GM23248 (cell line): Measurements from ENCODE around the gene MRPL33.

Experiments
- EZH2 ChIP-seq: fragments of 200-600 bp; sonication (generic); IDR thresholded peaks from 2 replicates; pipeline ENCODE4 v1.6.1; 2018; ENCODE audit warnings: antibody characterized with exemption, mild to moderate bottlenecking; ENCODE audit not compliant: insufficient read depth, poor library complexity, severe bottlenecking
- EZH2phosphoT487 ChIP-seq: fragments of 200-600 bp; sonication (generic); IDR thresholded peaks from 2 replicates; pipeline ENCODE4 v1.6.1; 2018; ENCODE audit warnings: antibody characterized with exemption, moderate library complexity, mild to moderate bottlenecking, low read depth; ENCODE audit not compliant: insufficient read depth

DNA sequence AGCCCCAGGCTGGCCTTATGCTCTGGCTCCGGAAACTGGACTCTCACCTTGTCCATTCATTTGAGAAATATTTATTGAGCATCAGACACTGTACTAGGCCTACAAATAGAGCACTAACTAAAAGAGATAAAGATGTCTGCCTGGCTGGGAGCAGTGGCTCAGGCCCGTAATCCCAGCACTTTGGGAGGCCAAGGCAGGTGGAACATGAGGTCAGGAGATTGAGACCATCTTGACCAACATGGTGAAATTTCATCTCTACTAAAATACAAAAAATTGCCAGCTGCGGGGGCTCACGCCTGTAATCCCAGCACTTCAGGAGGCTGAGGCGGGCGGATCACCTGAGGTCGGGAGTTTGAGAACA, 7.6 kb upstream of the MRPL33 start:
- TF ChIP-seq EZH2phosphoT487 (no peak), EZH2 (no peak)
